Ovary (tissue), 3 donors: ENCODE measurements around the gene MFAP5.

ENCODE experiments used
- CTCF ChIP-seq, 3 donors: fragments of 450-650 bp in 2 of 3; fragments of 200-600 bp in 1 of 3; IDR thresholded peaks; one replicate each; pipeline versions ENCODE4 v1.5.1 to v1.8.0; 2016 to 2022; ENCODE audit warnings: antibody characterized with exemption in 3 of 3, mild to moderate bottlenecking in 1 of 3
- EP300 ChIP-seq: sonication (generic); formaldehyde crosslinking; IDR thresholded peaks from one replicate; pipeline ENCODE4 v1.6.1; 2017; ENCODE audit warnings: antibody characterized with exemption
- POLR2A ChIP-seq: fragments of 450-650 bp; IDR thresholded peaks from one replicate; pipeline ENCODE4 v1.6.1; 2017; ENCODE audit warnings: antibody characterized with exemption, mild to moderate bottlenecking, moderate library complexity
- donor health status: DM: no; HTN: no; CAD: no.

DNA sequence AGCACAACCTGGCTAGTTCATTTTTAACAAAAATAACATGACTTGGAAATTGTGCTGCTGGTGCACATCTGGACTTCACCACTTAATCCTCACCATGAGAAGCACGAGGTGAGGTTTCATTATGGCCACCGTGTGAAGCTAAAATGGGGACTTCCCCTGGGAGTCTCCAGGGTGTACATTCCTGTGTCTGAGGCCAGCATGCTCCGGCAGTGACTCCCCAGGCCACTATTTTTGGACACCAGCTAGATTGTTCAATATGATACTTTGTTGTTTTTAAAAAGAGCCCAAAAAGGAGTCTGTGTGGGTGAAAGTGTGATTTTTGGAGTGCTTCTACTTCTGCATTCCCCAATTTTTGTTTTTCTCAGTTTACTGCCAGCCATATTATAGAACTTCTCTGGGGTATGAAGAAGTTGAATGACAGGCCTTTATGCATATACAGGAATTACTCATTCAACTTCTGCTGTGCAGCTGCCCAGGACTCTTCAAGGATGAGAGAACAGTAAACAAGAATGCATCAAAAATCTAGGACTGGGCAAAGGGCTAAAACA is 33.1 kb downstream of the MFAP5 start:
- no peak for TF ChIP-seq CTCF (IDR thresholded peaks at IDR 0.05)
- TF ChIP-seq EP300, result no peak
- TF ChIP-seq POLR2A, result no peak
